Measurements from ENCODE around the gene PRDX2. TPM values are rescaled to one million over a fixed set of nuclear protein-coding genes. Genes with fewer than 3 reads are reported as not detected.
A peak's percentile ranks its signal among the peaks of the same experiment; 100 is the strongest.

Gene PRDX2
- total RNA-seq, 6 experiments from 2014 or later: 164 to 466 (median 202) TPM

- 27% methylated on average over 11 of the region's 21 CpGs for WGBS (ENCODE audit: insufficient coverage, low coverage, low lambda C conversion rate, missing lambda C conversion rate)
These were observed 37.5 kb upstream of the PRDX2 start for GRCh38 chr19:12838886-12839756.

DNA sequence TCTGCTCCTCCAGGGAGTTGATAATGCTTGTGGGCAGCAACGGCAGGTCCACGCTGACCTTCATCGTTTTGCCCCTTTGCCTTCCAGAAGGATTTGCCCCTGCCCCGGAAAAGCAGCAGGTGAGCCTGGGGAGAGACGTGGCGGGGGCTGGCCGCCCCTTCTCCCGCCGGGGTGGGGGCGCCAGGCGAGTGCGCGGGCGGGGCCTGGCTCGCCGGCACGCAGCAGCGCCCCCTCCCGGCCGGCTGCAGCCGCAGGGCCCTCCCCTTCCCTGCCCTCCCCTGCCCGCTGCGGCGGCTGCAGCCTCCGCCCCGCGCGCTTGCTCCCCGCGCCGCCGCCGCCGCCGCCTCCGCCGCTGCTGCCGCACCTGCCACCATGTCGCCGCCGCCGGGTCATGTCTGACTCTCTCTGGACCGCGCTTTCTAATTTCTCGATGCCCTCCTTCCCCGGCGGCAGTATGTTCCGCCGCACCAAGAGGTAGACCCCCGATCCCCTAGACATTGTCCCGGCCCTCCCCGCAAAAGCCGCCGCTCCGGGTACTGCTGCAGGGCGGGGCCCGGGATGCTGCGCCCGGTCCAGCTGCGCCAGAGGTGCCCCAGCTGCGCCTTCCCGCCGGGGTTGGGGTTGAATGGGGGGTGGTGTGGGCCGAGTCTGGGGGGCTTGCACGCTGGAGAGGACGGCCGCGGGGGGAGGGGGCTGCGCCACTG lies 36.7 kb upstream of the PRDX2 start, which contains the start of gene MAST1:
Gene MAST1, plus strand, starts transcription at position 334 of the 704 bp plus-strand sequence. Its CDS starts 58 bp downstream, at position 392.
- Histone ChIP-seq H3K36me3 (no peaks in the 10 kb centered on the region), H3K4me3 (no peak within 1 kb of the TSS), H3K9me3 (no peaks in the 10 kb centered on the region), H3K4me1 (peaks cover 0 to 2% (median 0%) of the 10 kb centered on the region in 4 donors), H3K27me3 (peaks cover 0 to 32% of the 10 kb centered on the region in 2 donors), H3K27ac (no peak within 1 kb of the TSS)
- intact Hi-C loops (cut with DNase I): no loop called here
- peak; percentile 32 to 60 (median 36) for TF ChIP-seq CTCF (IDR thresholded peaks at IDR 0.05)
- TF ChIP-seq POLR2A (IDR thresholded peaks at IDR 0.05): no peak
- WGBS (ENCODE audit: insufficient coverage, low coverage, low lambda C conversion rate, missing lambda C conversion rate): under 1% methylated on average over 26 of the region's 69 CpGs
- ATAC-seq (peak; percentile 50 to 71 (median 56)), DNase-seq (no peak)

More at GRCh38 chr19:12838886-12839756, 37.5 kb upstream of the PRDX2 start:
- no peak for ATAC-seq
- Histone ChIP-seq H3K36me3 (no peaks in the 10 kb centered on the region), H3K9me3 (no peaks in the 10 kb centered on the region), H3K4me3 (no peak overlapping the region), H3K4me1 (no peaks in the 10 kb centered on the region), H3K27me3 (peaks cover 0 to 28% of the 10 kb centered on the region in 2 donors), H3K27ac (no peak overlapping the region)
- no peak for TF ChIP-seq POLR2A (IDR thresholded peaks at IDR 0.05)
- TF ChIP-seq CTCF (IDR thresholded peaks at IDR 0.05): no peak
- intact Hi-C loops (cut with DNase I): no loop called here
- DNase-seq: no peak

- 49% methylated on average over 4 of the region's 4 CpGs for WGBS (ENCODE audit: insufficient coverage, low coverage, low lambda C conversion rate, missing lambda C conversion rate)
- peaks cover 0 to 40% of the 10 kb centered on the region in 2 donors for H3K27me3 ChIP-seq
- DNase-seq: no peak
These were observed 35.6 kb upstream of the PRDX2 start for GRCh38 chr19:12837225-12837624.

DNA sequence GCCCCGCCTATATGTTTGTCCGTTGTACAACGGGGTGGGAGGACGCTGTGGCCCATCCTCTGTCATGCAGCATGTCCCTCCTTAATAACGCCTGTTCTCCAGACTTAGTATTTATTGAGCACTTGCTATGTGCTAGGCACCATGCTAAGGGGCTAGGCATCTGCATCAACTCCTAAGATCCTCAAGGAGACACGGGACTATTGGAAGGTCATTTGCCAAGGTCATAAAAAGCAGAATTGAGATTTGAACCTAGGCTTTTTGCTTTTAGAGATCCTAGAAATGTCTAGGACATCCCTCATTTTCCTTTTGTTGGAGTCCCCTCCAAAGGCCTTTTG lies 34.9 kb upstream of the PRDX2 start:
- H3K4me3 ChIP-seq: no peak overlapping the region
- intact Hi-C loops (cut with DNase I): no loop called here
- ATAC-seq: no peak
- no peaks in the 10 kb centered on the region for H3K36me3 ChIP-seq
- H3K27me3 ChIP-seq: peaks cover 0 to 33% of the 10 kb centered on the region in 2 donors
- WGBS (ENCODE audit: insufficient coverage, low coverage, low lambda C conversion rate, missing lambda C conversion rate): 10% methylated on average over 2 of the region's 6 CpGs
- no peak overlapping the region for H3K27ac ChIP-seq
- H3K4me1 ChIP-seq: peaks cover 0 to 3% (median 0%) of the 10 kb centered on the region in 4 donors
- TF ChIP-seq POLR2A (IDR thresholded peaks at IDR 0.05): no peak
- no peak for TF ChIP-seq CTCF (IDR thresholded peaks at IDR 0.05)
- no peak for DNase-seq
- no peaks in the 10 kb centered on the region for H3K9me3 ChIP-seq

More at GRCh38 chr19:12837225-12837624, 35.6 kb upstream of the PRDX2 start:
- ATAC-seq: no peak
- TF ChIP-seq POLR2A (IDR thresholded peaks at IDR 0.05): no peak
- no peak for TF ChIP-seq CTCF (IDR thresholded peaks at IDR 0.05)
- peaks cover 0 to 3% (median 0%) of the 10 kb centered on the region in 4 donors for H3K4me1 ChIP-seq
- intact Hi-C loops (cut with DNase I): no loop called here
- no peaks in the 10 kb centered on the region for H3K9me3 ChIP-seq
- H3K27ac ChIP-seq: no peak overlapping the region
- no peaks in the 10 kb centered on the region for H3K36me3 ChIP-seq
- no peak overlapping the region for H3K4me3 ChIP-seq
